ENCODE measurements around the gene DNAH14.
"Not testable (repeated sequence)": the region's sequence is repeated elsewhere in the genome, so short reads cannot be mapped to it uniquely, and the experiment has no call there.

DNAH14 gene

GRCh38 chr1:224998185-224998584 is 68.7 kb downstream of the DNAH14 start:
- DNase-seq: no peak

- no peak for DNase-seq
Observed at GRCh38 chr1:225004396-225004795, 74.9 kb downstream of the DNAH14 start.

- not testable (repeated sequence) for DNase-seq
Observed at GRCh38 chr1:225006352-225006751, 76.9 kb downstream of the DNAH14 start.

- DNase-seq: not testable (repeated sequence)
Observed at GRCh38 chr1:225008050-225008449, 78.6 kb downstream of the DNAH14 start.

- DNase-seq: no peak
Observed at GRCh38 chr1:225021037-225021436, 91.6 kb downstream of the DNAH14 start.

GRCh38 chr1:225026701-225027100 is 97.2 kb downstream of the DNAH14 start:
- no peak for DNase-seq

- DNase-seq: not testable (repeated sequence)
Observed at GRCh38 chr1:225036441-225036840, 107.0 kb downstream of the DNAH14 start.

GRCh38 chr1:225042263-225042662 is 112.8 kb downstream of the DNAH14 start:
- no peak for DNase-seq

GRCh38 chr1:225044258-225044657 is 114.8 kb downstream of the DNAH14 start:
- DNase-seq: no peak

- no peak for DNase-seq
Observed at GRCh38 chr1:225049594-225049993, 120.1 kb downstream of the DNAH14 start.

GRCh38 chr1:225063722-225064121 is 134.2 kb downstream of the DNAH14 start:
- DNase-seq: no peak

- no peak for DNase-seq
Observed at GRCh38 chr1:225070972-225071371, 141.5 kb downstream of the DNAH14 start.

GRCh38 chr1:225097175-225097574 is 167.7 kb downstream of the DNAH14 start:
- no peak for DNase-seq

- no peak for DNase-seq
Observed at GRCh38 chr1:225111000-225111399, 181.5 kb downstream of the DNAH14 start.

GRCh38 chr1:225113265-225113664 is 183.8 kb downstream of the DNAH14 start:
- no peak for DNase-seq

GRCh38 chr1:225114354-225114990 is 185.0 kb downstream of the DNAH14 start:
- DNase-seq: no peak

GRCh38 chr1:225119307-225119706 is 189.8 kb downstream of the DNAH14 start:
- DNase-seq: no peak

GRCh38 chr1:225121095-225121494 is 191.6 kb downstream of the DNAH14 start:
- DNase-seq: no peak

GRCh38 chr1:225131869-225132268 is 202.4 kb downstream of the DNAH14 start:
- no peak for DNase-seq

- no peak for DNase-seq
Observed at GRCh38 chr1:225137976-225138375, 208.5 kb downstream of the DNAH14 start.

GRCh38 chr1:225143001-225143400 is 213.5 kb downstream of the DNAH14 start:
- no peak for DNase-seq

GRCh38 chr1:225146478-225146877 is 217.0 kb downstream of the DNAH14 start:
- peak; percentile 43 for DNase-seq

GRCh38 chr1:225147791-225148190 is 218.3 kb downstream of the DNAH14 start:
- not testable (repeated sequence) for DNase-seq

- no peak for DNase-seq
Observed at GRCh38 chr1:225152061-225152460, 222.6 kb downstream of the DNAH14 start.

- DNase-seq: no peak
Observed at GRCh38 chr1:225155555-225155954, 226.1 kb downstream of the DNAH14 start.
